GM18870 (cell line): ENCODE measurements around the gene ADGRF4.
"Not testable (repeated sequence)": the region's sequence is repeated elsewhere in the genome, so short reads cannot be mapped to it uniquely, and the experiment has no call there.

Source experiments
- ATAC-seq: cut with Tn5 transposase; IDR thresholded peaks from one replicate; pipeline ENCODE4 v1.9.1; 2021; ENCODE audit warnings: moderate library complexity; ENCODE audit not compliant: unreplicated experiment

Gene ADGRF4

DNA sequence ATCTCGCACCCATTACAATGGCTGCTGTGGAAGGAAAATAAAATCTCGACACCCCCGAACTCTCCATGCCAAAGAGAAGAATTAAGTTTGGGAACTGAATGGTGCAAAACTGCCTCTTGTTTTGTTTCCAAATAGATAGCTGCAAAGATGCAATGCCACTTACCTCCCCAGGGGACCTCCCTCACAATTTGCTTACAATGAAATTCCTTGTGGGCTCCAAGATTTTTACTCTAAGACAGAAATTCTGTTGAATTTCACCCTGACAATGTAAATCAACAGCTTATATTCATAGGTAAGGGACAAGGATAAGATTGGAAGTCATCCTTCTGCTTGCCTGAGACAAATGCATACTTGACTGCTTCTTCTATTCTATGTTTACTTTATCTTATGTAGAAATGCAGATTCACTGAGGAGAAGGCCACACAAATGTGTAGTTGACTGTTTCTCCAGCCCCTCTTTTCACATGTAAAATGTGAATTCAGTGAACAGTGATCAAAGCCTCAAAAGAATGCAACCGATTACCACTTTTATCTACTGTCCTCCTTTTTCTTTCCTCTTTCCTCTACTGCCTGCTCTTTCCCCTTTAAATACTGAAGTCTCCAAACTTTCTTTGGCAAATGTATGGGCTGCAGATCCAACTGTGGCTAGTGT lies 36.6 kb downstream of the ADGRF4 start:
- ATAC-seq, result no peak

DNA sequence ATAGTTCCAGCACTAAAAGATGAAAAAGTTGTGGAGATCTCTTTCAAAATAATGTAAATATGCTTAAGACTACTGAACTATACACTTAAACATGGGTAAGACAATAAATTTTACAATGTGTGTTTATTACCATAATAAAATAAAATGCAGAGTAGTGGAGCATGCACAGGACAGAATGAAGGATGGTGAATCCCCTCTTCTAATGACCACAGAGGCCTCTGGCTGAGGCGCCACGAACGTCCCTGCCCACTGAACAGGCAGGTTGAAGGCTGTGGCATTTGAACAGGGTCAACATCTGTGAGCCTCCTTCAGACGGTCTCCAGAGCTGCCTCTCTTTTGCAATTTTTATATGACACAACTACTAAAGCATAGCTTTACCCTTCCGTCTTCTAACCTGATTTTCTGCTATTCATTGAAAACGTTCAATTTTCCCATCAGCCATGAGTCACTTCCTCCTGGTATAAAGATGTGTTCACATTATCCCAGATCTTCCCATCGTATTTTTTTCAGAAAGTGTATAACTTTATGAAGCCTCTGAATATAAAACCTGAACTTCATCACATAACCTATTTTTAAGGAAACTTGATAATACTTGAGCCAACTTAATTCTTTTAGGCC lies 37.8 kb downstream of the ADGRF4 start:
- ATAC-seq, result no peak

DNA sequence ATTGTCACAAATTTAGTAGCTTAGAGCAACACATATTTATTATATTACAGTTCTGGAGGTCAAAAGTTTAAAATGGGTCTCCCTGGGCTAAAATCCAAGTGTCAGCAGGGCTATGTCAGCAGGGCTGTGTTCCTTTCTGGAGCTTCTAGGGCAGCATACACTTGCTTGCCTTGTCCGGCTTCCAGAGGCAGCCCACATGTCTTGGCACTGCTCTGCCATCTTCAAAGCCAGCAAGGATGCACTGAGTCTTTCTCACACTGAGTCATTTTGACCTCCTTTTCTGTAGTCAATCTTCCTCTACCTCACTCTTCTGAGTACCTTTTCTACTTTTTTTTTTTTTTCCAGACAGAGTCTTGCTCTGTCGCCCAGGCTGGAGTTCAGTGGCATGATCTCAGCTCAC lies 39.0 kb downstream of the ADGRF4 start:
- no peak for ATAC-seq

DNA sequence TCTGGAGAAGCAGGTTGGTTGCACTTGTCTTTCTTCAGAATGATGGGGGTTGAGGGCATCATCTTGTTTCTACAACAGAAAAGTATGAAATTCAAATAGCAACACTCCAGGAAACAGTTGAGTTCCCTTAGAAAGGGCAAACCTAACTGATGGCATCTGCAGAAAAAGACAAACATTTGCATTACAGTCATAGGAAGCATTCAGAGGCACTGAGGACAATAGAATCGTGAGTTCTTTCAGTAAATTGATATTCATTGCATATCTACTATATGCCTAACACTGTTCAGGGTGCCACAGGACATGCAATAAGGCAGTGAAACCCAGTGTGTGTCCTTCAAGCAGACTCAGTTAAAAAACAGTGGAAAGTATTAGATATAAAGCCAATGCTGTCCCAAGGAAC lies 42.3 kb downstream of the ADGRF4 start:
- ATAC-seq, result no peak

GRCh38 chr6:47741807-47742206 lies 43.4 kb downstream of the ADGRF4 start:
- ATAC-seq, result peak; percentile 59

DNA sequence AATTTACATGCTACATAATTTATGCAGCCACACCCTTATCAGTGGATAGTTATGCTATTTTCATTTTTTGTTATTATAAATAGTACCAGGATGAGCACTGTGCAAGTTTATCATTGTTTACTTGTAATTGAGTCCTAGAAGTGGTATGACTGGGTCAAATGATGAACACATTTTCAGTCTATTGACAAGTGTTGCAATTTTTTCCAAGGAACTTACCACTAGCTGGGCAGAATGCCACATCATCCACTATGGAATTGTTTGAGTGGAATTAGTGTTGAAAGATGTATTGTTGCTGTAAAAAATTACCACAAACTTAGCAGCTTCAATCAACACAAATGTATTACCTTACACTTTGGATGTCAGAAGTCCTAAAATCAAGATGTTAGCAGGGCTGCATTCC lies 45.4 kb downstream of the ADGRF4 start:
- ATAC-seq, result no peak

DNA sequence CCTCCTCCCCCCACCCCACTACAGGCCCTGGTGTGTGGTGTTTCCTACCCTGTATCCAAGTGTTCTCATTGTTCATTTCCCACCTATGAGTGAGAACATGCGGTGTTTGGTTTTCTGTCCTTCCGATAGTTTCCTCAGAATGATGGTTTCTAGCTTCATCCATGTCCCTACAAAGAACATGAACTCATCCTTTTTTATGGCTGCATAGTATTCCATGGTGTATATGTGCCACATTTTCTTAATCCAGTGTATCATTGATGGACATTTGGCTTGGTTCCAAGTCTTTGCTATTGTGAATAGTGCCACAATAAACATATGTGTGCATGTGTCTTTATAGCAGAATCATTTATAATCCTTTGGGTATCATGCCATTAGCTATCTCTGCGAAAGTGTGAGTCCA lies 46.9 kb downstream of the ADGRF4 start:
- not testable (repeated sequence) for ATAC-seq

- ATAC-seq, result no peak
These were observed 51.4 kb downstream of the ADGRF4 start for GRCh38 chr6:47749757-47750156.

DNA sequence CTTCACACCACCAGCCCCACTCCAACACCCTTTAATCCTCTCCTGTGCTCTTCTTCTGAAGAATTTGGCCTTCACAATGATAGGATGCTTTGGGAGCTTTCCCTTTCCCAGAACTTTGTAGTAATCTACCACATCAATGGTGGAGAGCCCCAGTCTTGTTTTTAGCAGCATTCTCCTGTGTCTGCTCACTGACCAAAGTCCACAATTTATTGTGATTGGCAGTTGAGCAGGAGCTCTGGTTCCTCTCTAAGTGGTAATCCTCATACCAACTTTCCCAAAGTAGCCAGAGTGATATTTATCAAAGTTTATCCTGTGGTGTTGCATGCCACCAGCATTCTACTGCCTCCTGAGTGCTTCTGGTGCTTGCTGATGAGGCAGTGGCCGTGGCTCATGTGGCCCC lies 54.4 kb downstream of the ADGRF4 start:
- ATAC-seq, result no peak

DNA sequence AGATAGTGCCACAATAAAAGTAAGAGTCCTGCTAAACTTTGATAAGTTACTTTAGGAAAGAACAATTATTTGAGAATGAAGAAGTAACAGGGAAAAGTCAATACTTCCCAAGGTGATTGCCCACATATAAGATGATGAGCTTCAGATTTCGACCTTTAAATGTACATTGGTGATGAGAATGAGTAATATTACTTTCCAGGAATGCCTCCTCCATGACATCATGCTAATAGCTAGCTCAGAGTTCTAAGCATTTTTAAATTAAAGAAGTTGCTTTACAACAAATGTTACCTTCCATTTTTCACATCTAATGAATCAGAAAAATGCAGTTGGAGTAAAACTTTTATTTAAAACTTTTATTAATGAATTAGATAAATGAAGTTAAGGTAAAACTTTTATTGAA lies 61.0 kb downstream of the ADGRF4 start:
- no peak for ATAC-seq

GRCh38 chr6:47762502-47762901 lies 64.1 kb downstream of the ADGRF4 start:
- no peak for ATAC-seq

DNA sequence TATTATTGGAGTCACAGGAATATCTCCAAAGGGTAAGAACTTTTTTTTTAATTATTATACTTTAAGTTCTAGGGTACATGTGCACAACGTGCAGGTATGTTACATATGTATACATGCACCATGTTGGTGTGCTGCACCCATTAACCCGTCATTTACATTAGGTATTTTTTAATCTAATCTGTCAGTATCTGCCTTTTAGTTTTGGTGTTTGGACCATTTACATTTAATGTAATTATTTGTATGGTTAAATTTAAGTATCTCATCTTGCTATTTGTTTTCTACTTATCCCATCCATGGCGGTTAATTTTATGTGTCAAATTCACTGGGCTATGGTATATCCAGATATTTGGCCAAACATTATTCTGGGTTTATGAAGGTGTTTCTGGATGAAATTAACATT lies 68.1 kb downstream of the ADGRF4 start:
- ATAC-seq, result no peak

- no peak for ATAC-seq
These were observed 68.7 kb downstream of the ADGRF4 start for GRCh38 chr6:47767102-47767501.

GRCh38 chr6:47769982-47770381 lies 71.6 kb downstream of the ADGRF4 start:
- ATAC-seq, result no peak
